GM12874 (cell line): Measurements from ENCODE around the gene RNF130.
A peak's percentile ranks its signal among the peaks of the same experiment; 100 is the strongest.

Experiments
- CTCF ChIP-seq: IDR thresholded peaks from 2 replicates; pipeline ENCODE4 v1.5.1; 2011; ENCODE audit warnings: low read depth, mild to moderate bottlenecking, control low read depth, low read length, moderate library complexity; ENCODE audit not compliant: insufficient read depth

Gene RNF130

GRCh38 chr5:179912386-179912785, 159.2 kb downstream of the RNF130 start:
- no peak for TF ChIP-seq CTCF

GRCh38 chr5:179909224-179909623, 162.3 kb downstream of the RNF130 start:
- TF ChIP-seq CTCF = no peak

- no peak for TF ChIP-seq CTCF
Observed at GRCh38 chr5:179908528-179908927, 163.0 kb downstream of the RNF130 start.

GRCh38 chr5:179907556-179908324, 163.8 kb downstream of the RNF130 start, which contains the start of gene TBC1D9B:
Gene TBC1D9B, minus strand, starts transcription at chr5:179907897. Its CDS starts 76 bp downstream, at chr5:179907821.
- TF ChIP-seq CTCF = peak; percentile 54

- no peak for TF ChIP-seq CTCF
Observed at GRCh38 chr5:179906795-179907555, 164.6 kb downstream of the RNF130 start.

- no peak for TF ChIP-seq CTCF
Observed at GRCh38 chr5:179906294-179906794, 165.2 kb downstream of the RNF130 start.

GRCh38 chr5:179905161-179905560, 166.4 kb downstream of the RNF130 start:
- no peak for TF ChIP-seq CTCF
